ENCODE measurements around the gene TCF7L2.

- TF ChIP-seq POLR2A (IDR thresholded peaks at IDR 0.05) (no peak), CTCF (IDR thresholded peaks at IDR 0.05) (no peak)
Measured at GRCh38 chr10:112955582-112956421, 5.8 kb downstream of the TCF7L2 start.
